HG02759 (cell line): Measurements from ENCODE around the gene WDR20.
"Not testable (repeated sequence)": the region's sequence is repeated elsewhere in the genome, so short reads cannot be mapped to it uniquely, and the experiment has no call there.

ENCODE experiments used
- ATAC-seq: cut with Tn5 transposase; IDR thresholded peaks from one replicate; pipeline ENCODE4 v1.9.1; 2021; ENCODE audit warnings: mild to moderate bottlenecking, moderate library complexity; ENCODE audit not compliant: unreplicated experiment

WDR20 gene

DNA sequence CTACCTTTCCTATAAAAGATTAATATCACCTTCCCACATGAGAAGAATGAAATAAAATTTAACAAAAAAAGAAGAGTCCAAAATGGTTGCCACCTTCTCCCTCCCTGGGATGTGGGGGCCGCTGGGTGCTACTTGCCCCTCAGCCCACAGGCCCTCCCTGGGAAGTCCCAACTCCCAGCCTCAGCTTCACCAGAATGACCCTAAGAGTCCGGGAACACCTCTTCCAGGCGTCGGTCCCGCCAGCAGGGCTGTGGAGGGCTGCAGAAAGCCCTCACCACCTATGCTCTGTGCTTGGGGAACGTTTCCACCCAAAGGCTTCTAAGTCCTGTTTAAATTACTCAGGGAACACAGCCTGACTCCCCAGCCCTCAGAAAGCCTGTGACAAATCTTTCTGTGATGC is 93.4 kb downstream of the WDR20 start:
- ATAC-seq: no peak

DNA sequence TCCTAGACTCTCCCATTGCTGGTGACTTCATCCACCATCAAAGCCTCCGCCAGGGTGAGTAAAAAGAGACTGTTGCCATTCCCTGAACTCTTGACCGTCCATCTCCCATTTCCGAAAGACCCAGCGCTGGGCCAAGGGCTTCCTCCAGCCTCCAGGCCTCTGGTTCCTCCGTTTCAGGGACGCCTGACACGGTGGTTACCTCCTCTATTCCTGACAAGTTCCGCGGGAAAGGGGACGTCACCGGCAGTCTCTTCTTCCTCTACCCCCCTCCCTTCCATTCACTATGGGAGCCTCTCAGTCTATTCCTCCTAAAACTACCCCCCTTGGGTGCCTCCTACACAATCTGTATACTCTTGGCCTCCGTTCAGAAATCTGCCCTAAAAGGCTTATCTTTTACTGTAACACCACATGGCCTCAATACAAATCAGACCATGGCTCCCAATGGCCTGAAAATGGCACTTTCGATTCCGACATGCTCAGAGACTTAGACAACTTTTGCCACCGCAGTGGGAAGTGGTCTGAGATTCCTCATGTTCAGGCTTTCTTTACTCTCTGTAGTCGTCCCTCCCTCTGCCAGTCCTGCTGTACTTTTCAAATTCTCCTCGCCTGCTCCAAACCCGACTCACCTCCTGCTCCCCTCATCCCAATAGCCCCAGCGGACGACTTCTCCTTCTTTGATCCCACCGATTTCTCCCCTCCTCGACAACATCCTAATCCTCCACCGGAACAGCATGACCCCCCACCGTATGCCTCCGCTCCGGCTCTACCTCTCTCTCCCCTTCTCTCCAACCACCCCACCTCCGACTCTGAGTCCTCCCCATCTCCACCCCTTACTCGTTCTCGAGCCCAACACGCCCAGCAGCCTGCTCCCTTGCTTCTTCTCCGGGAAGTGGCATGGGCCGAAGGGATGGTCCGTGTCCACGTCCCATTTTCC is 94.9 kb downstream of the WDR20 start:
- ATAC-seq: no peak

DNA sequence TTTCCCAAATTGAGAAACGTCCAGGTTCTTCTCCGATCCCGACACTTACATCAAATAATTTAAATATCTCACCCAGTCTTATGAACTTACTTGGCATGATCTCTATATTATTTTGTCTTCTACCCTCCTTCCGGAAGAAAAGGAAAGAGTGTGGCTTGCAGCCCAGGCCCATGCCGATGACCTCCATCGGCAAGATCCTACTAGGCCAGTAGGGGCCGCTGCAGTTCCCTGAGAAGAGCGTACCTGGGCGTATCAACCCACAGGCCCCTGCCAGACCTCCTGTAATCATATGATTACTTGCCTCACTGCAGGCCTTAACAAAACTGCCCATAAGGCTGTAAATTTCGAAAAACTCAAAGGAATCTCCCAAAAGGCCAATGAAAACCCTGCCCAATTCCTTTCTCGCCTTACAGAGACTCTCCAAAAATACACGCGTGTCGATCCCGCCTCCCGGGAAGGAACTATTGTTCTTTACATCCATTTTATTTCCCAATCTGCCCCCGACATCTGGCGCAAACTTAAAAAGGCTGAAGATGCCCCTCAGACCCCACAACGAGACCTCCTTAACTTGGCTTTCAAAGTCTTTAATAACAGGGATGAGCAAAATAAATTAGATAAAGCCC is 95.7 kb downstream of the WDR20 start:
- ATAC-seq: peak; percentile 74

DNA sequence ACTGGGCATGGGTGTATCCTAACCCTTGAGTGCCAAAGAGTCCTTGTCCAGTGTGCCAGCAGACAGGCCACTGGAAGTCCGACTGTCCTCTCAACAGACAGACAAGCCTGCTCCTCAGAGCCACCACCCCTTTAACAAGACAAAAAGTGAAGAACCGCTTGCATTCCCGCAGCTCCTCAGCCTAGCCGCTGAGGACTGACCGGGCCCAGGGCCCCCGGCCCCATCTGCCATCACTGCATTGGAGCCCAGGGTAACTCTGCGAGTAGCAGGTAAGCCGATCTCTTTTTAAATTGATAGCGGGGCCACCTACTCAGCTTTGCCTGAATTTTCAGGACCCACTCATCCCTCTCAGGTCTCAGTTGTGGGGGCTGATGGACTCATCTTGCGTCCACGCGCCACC is 96.3 kb downstream of the WDR20 start:
- no peak for ATAC-seq

DNA sequence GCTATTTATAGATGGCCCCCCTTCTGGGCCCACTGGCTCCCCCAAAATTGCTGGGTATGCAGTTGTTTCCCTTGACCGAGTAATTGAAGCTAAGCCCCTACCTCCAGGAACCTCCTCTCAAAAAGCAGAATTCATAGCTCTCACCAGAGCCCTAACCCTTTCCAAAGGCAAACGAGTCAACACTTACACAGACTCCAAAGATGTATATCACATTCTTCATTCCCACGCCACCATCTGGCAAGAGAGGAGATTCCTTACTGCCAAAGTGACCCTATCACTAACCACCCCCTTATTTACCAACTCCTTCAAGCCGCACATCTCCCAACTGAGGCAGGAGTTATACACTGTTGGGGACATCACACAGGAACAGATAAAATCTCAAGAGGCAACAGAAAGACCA is 98.4 kb downstream of the WDR20 start:
- no peak for ATAC-seq

DNA sequence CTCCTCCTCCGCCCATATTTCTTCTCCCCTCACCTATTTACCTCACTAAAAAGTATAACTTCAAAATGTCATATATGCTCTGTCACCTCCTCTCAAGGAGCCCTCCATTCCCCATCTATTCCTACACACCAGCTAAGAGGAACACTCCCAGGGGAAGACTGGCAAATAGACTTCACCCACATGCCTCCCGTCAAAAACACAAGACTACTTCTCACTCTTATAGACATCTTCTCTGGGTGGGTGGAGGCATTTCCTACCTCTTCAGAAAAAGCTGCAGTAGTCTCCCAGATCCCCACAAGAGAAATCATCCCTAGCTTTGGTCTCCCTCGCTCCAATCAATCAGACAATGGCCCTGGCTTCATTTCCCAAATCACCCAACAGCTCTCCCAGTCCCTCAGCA is 99.1 kb downstream of the WDR20 start:
- no peak for ATAC-seq

DNA sequence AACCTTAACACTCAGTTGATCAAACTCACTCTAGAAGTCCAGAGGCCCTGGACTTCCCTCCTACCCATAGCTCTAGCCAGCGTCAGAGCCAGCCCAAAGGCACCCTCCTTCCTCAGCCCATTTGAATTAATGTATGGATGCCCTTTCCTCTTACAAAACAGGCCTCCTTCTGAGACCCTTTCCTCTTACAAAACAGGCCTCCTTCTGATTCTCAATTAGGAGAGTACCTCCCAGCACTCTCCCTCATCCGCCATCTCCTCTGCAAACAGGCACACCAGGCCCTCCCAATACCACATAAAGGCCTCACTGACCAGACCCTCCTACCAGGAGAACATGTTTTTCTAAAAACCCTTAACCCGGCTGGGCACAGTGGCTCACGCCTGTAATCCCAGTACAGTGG is 99.5 kb downstream of the WDR20 start:
- no peak for ATAC-seq

DNA sequence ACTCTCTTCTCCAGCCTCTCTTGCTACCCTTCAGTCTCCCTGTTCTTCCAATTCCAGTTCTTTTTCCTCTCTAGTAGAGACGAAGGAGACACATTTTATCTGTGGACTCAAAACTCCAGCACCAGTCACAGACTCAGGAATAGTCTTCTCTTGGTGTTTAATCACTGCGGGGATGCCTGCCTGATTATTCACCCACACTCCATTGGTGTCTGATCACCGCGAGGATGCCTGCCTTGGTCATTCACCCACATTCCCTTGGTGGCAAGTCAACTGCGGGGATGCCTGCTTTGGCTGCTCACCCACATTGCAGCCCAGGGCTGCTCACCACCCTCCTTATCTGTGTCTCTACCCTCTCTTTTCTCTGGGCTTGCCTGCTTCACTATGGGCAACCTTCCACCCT is 100.8 kb downstream of the WDR20 start:
- not testable (repeated sequence) for ATAC-seq

DNA sequence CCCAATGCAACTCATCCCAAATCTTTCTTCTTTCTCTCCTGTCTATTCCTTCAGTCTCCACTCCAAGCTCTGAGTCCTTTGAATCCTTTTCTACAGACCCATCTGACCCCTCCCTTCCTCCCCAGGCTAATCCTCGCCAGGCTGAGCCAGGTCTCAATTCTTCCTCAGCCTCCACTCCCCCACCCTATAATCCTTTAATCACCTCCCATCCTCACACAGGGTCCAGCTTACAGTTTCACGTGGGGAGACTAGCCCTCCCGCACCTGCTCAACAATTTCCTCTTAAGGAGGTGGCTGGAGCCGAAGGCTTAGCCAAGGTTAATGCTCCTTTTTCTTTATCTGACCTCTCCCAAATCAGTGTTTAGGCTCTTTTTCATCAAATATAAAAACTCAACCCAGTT is 101.5 kb downstream of the WDR20 start:
- ATAC-seq: no peak

DNA sequence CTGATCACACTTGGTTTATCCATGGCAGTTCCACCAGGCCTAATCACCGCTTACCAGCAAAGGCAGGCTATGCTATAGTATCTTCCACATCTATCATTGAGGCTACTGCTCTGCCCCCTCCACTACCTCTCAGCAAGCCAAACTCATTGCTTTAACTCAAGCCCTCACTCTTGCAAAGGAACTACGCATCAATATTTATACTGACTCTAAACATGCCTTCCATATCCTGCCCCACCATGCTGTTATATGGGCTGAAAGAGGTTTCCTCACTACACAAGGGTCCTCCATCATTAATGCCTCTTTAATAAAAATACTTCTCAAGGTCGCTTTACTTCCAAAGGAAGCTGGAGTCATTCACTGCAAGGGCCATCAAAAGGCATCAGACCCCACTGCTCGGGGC is 104.1 kb downstream of the WDR20 start:
- ATAC-seq: not testable (repeated sequence)

DNA sequence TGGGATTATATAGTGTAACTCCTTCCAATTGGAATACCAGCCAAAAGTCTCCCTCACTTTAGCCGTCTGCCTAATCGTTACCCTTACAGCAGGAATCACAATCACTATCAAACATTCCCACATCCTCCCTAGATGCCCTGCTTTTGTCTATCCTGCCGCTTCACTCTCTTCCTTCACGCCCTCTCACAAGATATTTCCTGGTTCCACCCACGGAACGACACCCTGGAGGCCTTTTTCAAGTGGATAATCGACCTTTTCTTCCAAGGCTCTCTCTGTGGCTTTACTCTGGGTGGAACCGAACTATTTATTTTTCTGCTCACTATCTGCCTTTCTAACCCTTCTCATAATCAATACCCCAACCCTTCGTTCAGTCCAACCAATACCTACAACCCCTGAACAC is 106.4 kb downstream of the WDR20 start:
- ATAC-seq: no peak

DNA sequence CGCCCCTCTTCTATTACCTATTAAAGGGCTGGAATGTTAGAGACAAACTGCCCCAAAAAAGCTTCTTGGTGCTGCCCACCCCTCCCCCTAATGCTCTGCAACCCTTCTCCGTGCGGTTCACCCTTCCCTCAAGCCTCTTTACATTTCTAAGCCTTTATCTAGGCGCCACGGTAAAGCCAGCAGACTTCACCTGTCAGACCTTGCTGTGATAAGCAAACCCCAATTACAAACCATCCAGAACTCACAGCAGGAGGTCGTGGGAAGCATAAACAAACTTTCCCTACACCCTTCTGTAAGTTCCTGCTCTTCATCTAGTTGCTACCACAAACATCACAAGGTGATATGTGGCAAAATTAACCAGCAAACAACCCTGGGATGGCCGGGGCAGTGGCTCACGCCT is 108.4 kb downstream of the WDR20 start:
- ATAC-seq: no peak

DNA sequence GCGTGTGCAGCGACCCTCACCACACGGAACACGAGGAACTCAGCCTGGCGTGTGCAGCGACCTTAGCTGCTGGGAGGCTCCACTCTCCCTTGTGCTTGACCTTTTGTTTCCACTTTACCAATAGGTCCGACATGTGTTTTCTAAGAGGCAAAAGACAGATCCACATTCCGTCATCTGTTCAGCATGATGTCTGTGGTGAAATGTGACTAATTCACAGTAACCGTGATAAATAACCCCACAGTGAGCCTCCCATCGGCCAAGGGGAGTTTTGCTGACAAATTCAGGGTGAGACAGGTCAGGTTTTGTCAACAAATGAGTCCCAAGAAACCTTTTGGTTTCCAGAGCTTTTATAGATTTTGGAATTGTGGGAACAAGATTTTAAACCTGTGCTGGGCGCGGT is 109.3 kb downstream of the WDR20 start:
- no peak for ATAC-seq

DNA sequence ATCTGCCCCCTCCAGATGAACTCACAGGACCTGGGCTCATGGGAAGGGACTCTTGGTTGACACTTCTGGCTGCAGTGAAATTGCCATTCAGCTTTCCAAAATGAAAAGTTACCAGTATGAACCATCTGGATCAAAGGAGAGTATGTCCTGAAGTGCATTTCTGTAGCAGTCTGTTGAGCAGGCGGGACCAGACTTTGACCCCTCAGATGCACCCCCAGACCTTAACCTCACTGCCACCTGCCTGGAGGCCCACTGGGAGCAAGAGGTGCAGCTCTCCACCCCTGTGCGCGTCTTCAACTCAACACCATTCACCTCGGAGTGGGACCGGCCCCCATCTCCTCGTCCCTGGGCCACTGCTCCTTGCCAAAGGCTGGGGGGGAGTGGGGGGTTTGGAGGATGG is 110.3 kb downstream of the WDR20 start:
- no peak for ATAC-seq

DNA sequence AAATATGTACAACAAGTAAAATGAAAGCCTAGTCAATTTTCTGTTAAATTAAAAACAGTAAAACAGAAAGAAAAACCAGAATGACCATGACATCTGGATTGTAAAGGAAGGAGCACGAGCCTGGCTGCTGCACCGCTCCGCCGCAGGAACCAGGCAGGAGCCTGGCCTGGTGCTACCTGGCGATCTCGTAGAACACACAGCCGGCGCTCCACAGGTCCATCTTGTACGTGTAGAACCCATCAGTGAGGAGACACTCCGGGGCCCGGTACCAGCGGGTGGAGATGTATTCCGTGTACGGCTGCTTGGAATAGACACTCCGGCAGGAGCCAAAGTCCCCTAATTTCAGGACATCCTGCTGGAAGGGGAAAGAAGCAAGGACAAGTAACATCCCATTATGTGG is 110.9 kb downstream of the WDR20 start:
- no peak for ATAC-seq

DNA sequence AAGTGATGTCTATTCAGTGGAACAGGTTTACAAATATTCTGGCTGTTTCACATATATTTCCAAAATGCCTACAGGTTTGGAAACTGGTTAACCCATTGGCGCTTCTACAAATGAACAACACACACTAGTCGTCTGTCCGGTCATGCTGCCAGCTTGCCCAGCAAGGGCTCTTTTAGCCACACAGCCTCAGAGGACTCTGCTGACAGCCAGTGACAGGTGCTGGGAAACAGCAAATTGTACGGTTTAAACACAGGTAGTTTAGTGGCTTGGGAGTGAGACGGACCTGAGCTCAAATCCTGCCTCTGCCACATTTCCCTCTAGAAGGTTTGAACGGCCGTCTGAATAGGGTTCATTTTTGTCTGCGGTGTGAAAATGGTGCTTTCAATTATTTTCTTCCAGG is 111.5 kb downstream of the WDR20 start:
- no peak for ATAC-seq

DNA sequence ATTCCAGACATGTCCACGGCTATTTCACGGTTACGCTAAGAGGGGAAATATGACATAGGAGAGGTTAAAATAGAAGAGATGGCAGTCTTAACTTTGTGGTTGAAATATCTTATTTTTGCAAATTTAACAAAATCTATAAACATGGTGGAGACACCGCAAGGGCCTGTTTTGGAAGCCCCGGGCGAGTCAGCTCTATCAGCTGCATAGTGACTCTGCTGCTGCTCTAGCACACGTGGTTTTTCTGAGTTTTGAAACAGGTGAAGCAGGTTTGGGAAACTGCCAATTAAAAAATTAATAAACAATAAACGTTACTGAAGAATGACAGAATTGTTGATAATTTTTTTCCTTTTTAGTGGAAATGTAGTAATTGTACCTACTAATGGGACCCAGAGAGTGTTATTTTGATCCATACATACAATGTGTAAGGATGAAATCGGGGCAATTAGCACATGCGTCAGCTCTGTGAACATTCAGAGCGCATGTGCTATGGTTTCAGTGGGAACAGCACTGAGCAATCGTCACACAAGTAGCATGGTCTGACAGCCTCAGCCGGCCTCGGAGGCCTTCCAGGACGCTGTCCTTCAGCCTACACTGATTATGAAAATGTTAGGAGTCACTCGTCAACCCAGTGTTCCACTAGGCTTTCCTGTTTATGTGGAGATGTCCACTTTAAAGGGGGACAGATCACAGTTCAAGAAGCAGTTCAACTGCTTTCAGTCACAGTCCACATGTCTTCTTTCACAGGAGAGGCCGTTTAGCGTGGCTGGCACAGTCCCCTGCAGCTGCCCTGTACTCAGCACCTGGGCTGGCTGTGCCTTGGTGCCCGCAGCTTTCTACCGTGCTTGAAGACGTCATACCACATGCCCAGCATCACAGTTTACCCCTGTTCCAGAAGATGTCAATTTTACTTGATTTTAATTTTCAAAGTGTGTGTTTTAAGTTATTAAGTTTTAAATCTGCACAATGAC is 113.4 kb downstream of the WDR20 start:
- ATAC-seq: no peak

DNA sequence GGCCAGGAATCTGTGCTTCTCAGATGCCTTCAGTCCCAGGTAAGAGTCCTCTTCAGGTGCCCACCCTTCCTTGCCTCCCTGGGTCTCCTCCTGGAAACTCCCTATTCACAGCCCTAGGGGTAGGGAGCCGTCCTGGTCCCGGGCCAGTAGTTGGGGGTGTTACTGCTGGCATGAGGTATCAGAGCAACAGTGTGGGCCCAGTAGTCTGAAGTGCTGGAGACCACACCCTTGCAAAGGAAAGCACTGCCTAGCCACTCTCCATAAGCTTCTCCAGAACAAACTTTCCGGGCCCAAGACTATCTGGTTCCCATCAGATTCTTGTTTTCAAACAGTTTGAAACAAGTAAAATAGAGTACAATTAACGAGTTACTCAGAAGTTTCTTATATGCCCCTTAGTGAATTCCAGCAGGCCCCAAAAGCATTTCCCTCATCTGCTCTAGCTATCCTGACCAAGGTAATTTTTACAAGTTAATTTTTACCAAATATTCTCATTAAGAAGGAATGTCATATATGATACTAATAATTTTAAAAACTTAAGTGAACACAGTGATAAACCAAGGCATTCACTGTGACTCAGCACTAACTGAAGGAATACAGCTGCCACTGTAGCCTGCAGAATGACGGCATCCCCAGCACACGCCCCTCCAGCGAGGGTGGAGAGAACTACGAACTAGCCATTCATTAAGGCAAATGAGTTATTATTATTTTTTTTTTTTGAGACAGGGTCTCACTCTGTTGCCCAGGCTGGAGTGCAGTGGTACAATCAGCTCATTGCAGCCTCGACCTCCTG is 115.9 kb downstream of the WDR20 start:
- ATAC-seq: no peak

DNA sequence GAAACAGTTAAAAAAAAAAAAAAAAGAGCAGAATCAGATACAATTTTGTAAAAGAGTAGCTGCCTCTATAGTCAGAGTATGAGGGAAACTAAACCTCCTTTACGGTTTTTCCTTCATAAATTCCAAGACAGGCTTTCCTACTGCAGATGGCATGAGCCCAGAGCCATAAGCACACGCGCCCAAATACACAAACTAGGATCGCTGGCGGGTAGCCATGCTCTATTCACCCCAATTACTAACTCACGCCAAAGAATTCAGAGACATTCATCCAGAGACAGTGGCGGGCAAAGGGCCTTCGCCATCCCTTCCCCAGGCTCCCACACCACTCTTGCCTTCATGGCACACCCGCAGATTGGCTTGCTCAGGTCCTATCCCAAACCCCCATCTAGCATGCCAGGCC is 117.0 kb downstream of the WDR20 start:
- ATAC-seq: no peak

DNA sequence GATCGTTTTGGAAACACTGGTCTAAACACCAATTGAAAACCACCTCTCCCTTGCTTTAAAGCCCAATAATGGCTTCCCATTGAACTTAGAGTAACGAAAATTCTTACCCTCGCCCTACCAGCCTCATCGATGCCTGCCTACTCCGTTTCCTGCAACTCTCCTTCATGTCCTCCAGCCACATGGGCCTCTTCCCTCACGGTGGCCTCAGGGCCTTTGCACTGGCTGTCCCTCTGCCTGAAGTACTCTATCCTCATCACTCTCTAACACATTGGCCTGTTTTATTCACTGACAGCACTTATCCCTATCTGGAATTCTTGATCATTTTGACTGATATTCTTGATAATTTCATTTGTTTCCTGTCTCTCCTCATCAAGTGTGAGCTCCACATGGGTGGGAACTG is 118.4 kb downstream of the WDR20 start:
- no peak for ATAC-seq
